H1 (cell line): ENCODE measurements around the gene SPECC1. TPM values are rescaled to one million over a fixed set of nuclear protein-coding genes. Genes with fewer than 3 reads are reported as not detected.

ENCODE experiments used
- BCL11A ChIP-seq, 2 experiments: IDR thresholded peaks; one replicate each; pipeline ENCODE4 v1.6.1; 2011; ENCODE audit warnings: low read depth in 2 of 2, low read length in 2 of 2, mild to moderate bottlenecking in 2 of 2
- NANOG ChIP-seq: IDR thresholded peaks from 2 replicates; pipeline ENCODE4 v1.6.1; 2011; ENCODE audit warnings: low read length, low read depth, mild to moderate bottlenecking, inconsistent platforms; ENCODE audit not compliant: insufficient read depth, poor library complexity, severe bottlenecking
- RAD21 ChIP-seq, 2 experiments: IDR thresholded peaks in 1 of 2; conservative IDR thresholded peaks in 1 of 2; 2 replicates each; pipeline ENCODE4 v1.6.1; 2011; ENCODE audit warnings: low read depth in 2 of 2, low read length in 2 of 2, improper control_type of control experiment in 1 of 2, inconsistent platforms in 1 of 2, mild to moderate bottlenecking in 1 of 2, moderate library complexity in 1 of 2
- RFX5 ChIP-seq: IDR thresholded peaks from 2 replicates; pipeline ENCODE4 v1.6.1; 2011; ENCODE audit warnings: low read depth, low read length, improper control_type of control experiment, borderline replicate concordance
- SAP30 ChIP-seq: fragments of 300-600 bp; sonication (generic); IDR thresholded peaks from 2 replicates; pipeline ENCODE4 v1.7.1; 2012; ENCODE audit warnings: low read length, moderate library complexity, mild to moderate bottlenecking, inconsistent platforms; ENCODE audit not compliant: insufficient read depth, insufficient replicate concordance
- polyA plus RNA-seq, 7 experiments: library from polyadenylated mRNA; depleted of rRNA in 3 of 7; stranded (reverse) in 5 of 7; unstranded in 2 of 7; fragments of >200 nt in 5 of 7; fragments of 200-250 nt in 2 of 7; gene quantifications; 1 replicate in 5 of 7; 2 replicates in 1 of 7; 4 replicates in 1 of 7; pipeline versions ENCODE4 v1.2.1 to v1.2.3, GENCODE V29; 2011 to 2013; ENCODE audit warnings: missing spikeins in 2 of 7, mixed read lengths in 2 of 7
- total RNA-seq: library from RNA; stranded (reverse); fragmentation: NEBNext Ultra II Directional; extraction: Animal tissue kit (Norgen Biotek cat#: 25700); gene quantifications from 2 replicates; pipeline ENCODE4 v1.2.1, GENCODE V29; 2021

The SPECC1 gene
- total and polyA plus RNA-seq, 2 of the 8 experiments (the other 6 are each of a cell fraction or from before 2014, with no cell fraction given), result 35.8 to 87.9 TPM

DNA sequence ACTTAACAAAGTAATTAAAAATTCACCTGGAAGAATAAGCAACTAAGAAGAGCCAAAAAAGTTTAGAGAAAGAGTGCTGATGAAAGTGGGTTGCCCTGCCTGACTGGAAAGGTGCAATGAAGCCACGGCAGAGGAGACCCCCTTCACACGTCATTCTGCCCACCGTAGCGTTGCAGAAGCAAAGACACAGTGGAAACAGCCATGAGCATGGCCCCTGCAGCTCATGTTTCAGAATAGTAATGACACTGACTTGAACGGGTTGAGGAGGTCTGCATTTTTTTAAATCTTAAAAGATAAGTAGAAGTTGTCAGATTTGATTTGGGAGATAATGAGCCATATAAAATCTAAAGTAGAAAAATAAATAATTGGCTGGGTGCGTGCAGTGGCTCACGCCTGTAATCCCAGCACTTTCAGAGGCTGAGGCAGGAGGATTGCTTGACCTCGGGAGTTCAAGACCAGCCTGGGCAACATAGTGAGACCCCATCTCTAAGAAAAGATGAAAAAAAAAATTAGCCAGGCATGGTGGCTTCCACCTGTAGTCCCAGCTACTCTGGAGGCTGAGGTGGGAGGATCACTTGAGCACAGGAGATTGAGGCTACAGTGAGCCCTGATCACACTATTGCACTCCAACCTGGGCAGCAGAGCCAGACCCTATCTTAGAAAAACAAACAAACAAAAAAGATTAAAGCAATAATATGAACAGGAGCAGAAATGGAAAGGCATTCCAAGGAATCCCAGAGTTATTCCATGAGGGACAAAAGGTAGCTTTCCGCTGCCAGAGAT lies 273.6 kb downstream of the SPECC1 start (continued):
- TF ChIP-seq BCL11A (IDR thresholded peaks at IDR 0.05; ENCODE audit: low read depth in 2 of 2, low read length in 2 of 2) (no peak), RAD21 (IDR thresholded peaks at IDR 0.05 in 1 of 2, conservative IDR thresholded peaks at IDR 0.05 in 1 of 2; ENCODE audit: low read depth in 2 of 2, low read length in 2 of 2) (no peak), SAP30 (no peak), RFX5 (no peak), NANOG (no peak)
